Transverse colon (tissue), 4 donors: Measurements from ENCODE around the gene GATA5. TPM values are rescaled to one million over a fixed set of nuclear protein-coding genes. Genes with fewer than 3 reads are reported as not detected.

Experiments used
- DNase-seq: peaks from one replicate; pipeline ENCODE4 v3.0.0-alpha.2; 2019
- H3K27ac ChIP-seq, 4 donors: fragments of 200-600 bp; sonication (generic); 2 replicates each; pipeline ENCODE4 v1.5.1; 2016 to 2018; ENCODE audit warnings: inconsistent platforms in 4 of 4
- H3K27me3 ChIP-seq: fragments of 200-600 bp; sonication (generic); 2 replicates; pipeline ENCODE4 v1.5.1; 2017; ENCODE audit warnings: inconsistent platforms
- H3K36me3 ChIP-seq, 4 donors: fragments of 200-600 bp; sonication (generic); 2 replicates each; pipeline ENCODE4 v1.5.1; 2017 to 2019; ENCODE audit warnings: inconsistent platforms in 4 of 4
- H3K4me1 ChIP-seq, 4 donors: fragments of 200-600 bp; sonication (generic); 2 replicates each; pipeline ENCODE4 v1.5.1; 2017 to 2020; ENCODE audit warnings: inconsistent platforms in 4 of 4
- H3K4me3 ChIP-seq, 4 donors: fragments of 200-600 bp; sonication (generic); 1 replicate in 1 of 4; 2 replicates in 3 of 4; pipeline versions ENCODE4 v1.5.1 to v1.6.1; 2017 to 2019; ENCODE audit warnings: inconsistent platforms in 4 of 4
- H3K9me3 ChIP-seq, 2 donors: fragments of 200-600 bp; sonication (generic); 2 replicates each; pipeline ENCODE4 v1.5.1; 2017 to 2019; ENCODE audit warnings: inconsistent platforms in 2 of 2
- CTCF ChIP-seq, 5 experiments: fragments of 200-600 bp in 3 of 5; fragments of 450-650 bp in 2 of 5; sonication (generic) in 3 of 5; IDR thresholded peaks; 1 replicate in 2 of 5; 2 replicates in 3 of 5; pipeline ENCODE4 v1.5.1; 2016 to 2017; ENCODE audit warnings: antibody characterized with exemption in 5 of 5, inconsistent platforms in 3 of 5, mild to moderate bottlenecking in 2 of 5, moderate library complexity in 1 of 5
- EP300 ChIP-seq: sonication (generic); formaldehyde crosslinking; IDR thresholded peaks from one replicate; pipeline ENCODE4 v1.6.1; 2017; ENCODE audit warnings: antibody characterized with exemption, low read depth
- POLR2A ChIP-seq: fragments of 450-650 bp; IDR thresholded peaks from one replicate; pipeline ENCODE4 v1.6.1; 2016; ENCODE audit warnings: antibody characterized with exemption, mild to moderate bottlenecking, moderate library complexity
- POLR2AphosphoS5 ChIP-seq, 3 donors: sonication (generic); formaldehyde crosslinking; IDR thresholded peaks; one replicate each; pipeline ENCODE4 v1.6.1; 2016; ENCODE audit warnings: antibody characterized with exemption in 3 of 3
- WGBS, 2 donors: methylation state at CpG; one replicate each; pipeline ENCODE4 v1.1.5; 2018; ENCODE audit warnings: low coverage in 1 of 2; 5-methylcytosine and 5-hydroxymethylcytosine counted together
- in situ Hi-C, 4 donors: fragments of 200-750 bp; cut with MboI; loops; one replicate each; pipeline versions ENCODE4 v1.15.0 to v1.15.1; 2017; ENCODE audit warnings: low sequenced_read_pairs in 3 of 4, low pct_ligation_motif_present in 1 of 4, low pct_unique_long_range_greater_than_20kb in 1 of 4
- intact Hi-C: fragments of 100-400 bp; cut with DNase I; formaldehyde crosslinking; loops from one replicate; pipeline ENCODE4 v1.15.1; 2023; ENCODE audit warnings: low total_unique reads
- total RNA-seq, 4 donors: library from RNA; depleted of rRNA; stranded (reverse); fragments of >200 nt; gene quantifications; one replicate each; pipeline ENCODE4 v1.1.0, GENCODE V29; 2016

The GATA5 gene
- total RNA-seq, 4 donors from 2014 or later, result not detected

- H3K27me3 ChIP-seq, result no peaks in the 10 kb centered on the region
- in situ Hi-C loops, result no loop called here
- H3K4me3 ChIP-seq, result no peak overlapping the region
- DNase-seq, result no peak
- TF ChIP-seq POLR2A (no peak), EP300 (no peak), CTCF (IDR thresholded peaks at IDR 0.05) (no peak), POLR2AphosphoS5 (IDR thresholded peaks at IDR 0.05) (no peak)
- peaks cover 0 to 21% (median 18%) of the 10 kb centered on the region in 4 donors for H3K4me1 ChIP-seq
- no peaks in the 10 kb centered on the region for H3K9me3 ChIP-seq
- intact Hi-C loops, result loop anchor here (5.0 kb wide), 1 partner anchor 468 kb away; no protein-coding TSS in a partner anchor
- H3K27ac ChIP-seq, result no peak overlapping the region
- WGBS, 2 donors, result 77% methylated on average over 21 of the region's 23 CpGs; no CpG with 5 or more reads in 1 of the 2 donors
- H3K36me3 ChIP-seq, result no peaks in the 10 kb centered on the region
Measured at GRCh38 chr20:62424249-62425107, 51.3 kb downstream of the GATA5 start.

DNA sequence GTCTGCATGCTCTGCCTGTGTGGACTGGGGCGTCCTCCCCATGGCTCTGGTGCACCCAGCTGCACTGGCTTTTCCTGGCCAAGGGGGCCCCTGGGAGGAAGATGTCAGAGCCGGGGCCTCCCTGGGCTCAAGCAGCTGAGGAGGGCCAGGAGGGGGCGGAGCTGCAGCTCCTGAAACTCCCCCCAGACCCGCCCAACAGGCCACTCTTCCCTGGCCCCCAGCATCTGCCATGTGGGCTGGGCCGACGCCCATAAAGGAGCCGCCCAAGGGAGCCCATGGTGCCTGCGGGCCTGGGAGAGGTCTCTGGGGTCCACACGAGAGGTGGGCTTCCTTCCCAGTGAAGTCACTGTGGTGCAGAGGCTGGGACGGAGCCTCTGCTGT is 52.5 kb downstream of the GATA5 start:
- no peaks in the 10 kb centered on the region for H3K36me3 ChIP-seq
- no peaks in the 10 kb centered on the region for H3K9me3 ChIP-seq
- H3K4me3 ChIP-seq, result no peak overlapping the region
- H3K27ac ChIP-seq, result no peak overlapping the region
- intact Hi-C loops, result no loop called here
- no peaks in the 10 kb centered on the region for H3K27me3 ChIP-seq
- in situ Hi-C loops, result no loop called here
- TF ChIP-seq EP300, result no peak
- no peak for TF ChIP-seq POLR2AphosphoS5 (IDR thresholded peaks at IDR 0.05)
- no peak for TF ChIP-seq POLR2A
- TF ChIP-seq CTCF (IDR thresholded peaks at IDR 0.05), result no peak
- 67% methylated on average over 10 of the region's 10 CpGs; no CpG with 5 or more reads in 1 of the 2 donors for WGBS, 2 donors
- H3K4me1 ChIP-seq, result peaks cover 0 to 18% (median 16%) of the 10 kb centered on the region in 4 donors
- DNase-seq, result no peak

DNA sequence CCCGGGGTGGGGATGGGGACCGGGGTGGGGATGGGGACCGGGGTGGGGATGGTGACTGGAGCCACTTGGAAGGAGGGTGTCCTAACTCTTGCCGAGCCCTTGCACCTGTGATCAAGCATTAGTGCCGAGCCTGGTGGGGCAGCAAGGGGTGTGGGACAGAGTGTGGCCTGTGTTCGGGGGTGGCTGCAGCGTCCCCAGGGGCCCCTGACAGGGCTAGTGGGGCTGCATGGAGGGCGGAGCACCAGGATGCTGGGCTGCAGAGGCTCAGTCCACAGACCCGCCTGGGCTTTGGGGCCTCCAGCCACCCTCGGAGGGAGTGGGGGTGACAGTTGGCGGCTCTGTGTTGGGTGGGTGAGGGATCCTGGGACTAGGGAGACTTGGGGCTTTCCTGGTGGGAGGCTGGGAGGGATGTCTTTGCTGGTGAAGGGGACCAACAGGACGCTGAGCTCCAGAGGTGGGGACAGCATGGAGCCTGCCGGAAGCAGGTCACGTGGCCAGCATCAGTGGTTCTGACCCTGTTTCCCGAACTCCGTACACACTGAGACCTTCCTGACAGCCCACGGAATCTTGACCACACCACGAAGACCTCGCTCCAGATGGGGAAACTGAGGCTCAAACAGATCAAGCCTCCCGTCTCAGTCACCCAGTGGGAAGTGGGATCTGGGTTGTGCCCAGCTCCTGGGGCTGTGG is 53.0 kb downstream of the GATA5 start:
- in situ Hi-C loops, result no loop called here
- TF ChIP-seq EP300 (no peak), POLR2A (no peak), CTCF (IDR thresholded peaks at IDR 0.05) (no peak), POLR2AphosphoS5 (IDR thresholded peaks at IDR 0.05) (no peak)
- DNase-seq, result no peak
- intact Hi-C loops, result no loop called here
- no peak overlapping the region for H3K27ac ChIP-seq
- H3K4me1 ChIP-seq, result peaks cover 0 to 12% (median 10%) of the 10 kb centered on the region in 4 donors
- no peaks in the 10 kb centered on the region for H3K27me3 ChIP-seq
- WGBS, 2 donors, result 80 to 83% methylated on average over 3 to 20 of the region's 20 CpGs
- no peaks in the 10 kb centered on the region for H3K9me3 ChIP-seq
- H3K4me3 ChIP-seq, result no peak overlapping the region
- H3K36me3 ChIP-seq, result no peaks in the 10 kb centered on the region

GRCh38 chr20:62421716-62421990 is 54.1 kb downstream of the GATA5 start:
- H3K4me1 ChIP-seq, result peaks cover 0 to 5% (median 1%) of the 10 kb centered on the region in 4 donors
- no peak overlapping the region for H3K4me3 ChIP-seq
- no peak overlapping the region for H3K27ac ChIP-seq
- in situ Hi-C loops (no loop called here), intact Hi-C loops (no loop called here)
- DNase-seq, result no peak
- TF ChIP-seq EP300 (no peak), CTCF (IDR thresholded peaks at IDR 0.05) (no peak), POLR2A (no peak)
- no peaks in the 10 kb centered on the region for H3K27me3 ChIP-seq
- WGBS, 2 donors, result 91% methylated on average over 6 of the region's 6 CpGs; no CpG with 5 or more reads in 1 of the 2 donors
- no peaks in the 10 kb centered on the region for H3K9me3 ChIP-seq
- no peaks in the 10 kb centered on the region for H3K36me3 ChIP-seq
